Measurements from ENCODE around the gene NPPA. TPM values are rescaled to one million over a fixed set of nuclear protein-coding genes. Genes with fewer than 3 reads are reported as not detected.

NPPA gene
- total and polyA plus RNA-seq, 9 of the 15 experiments (the other 6 are each of a cell fraction or from before 2014, with no cell fraction given), result not detected

DNA sequence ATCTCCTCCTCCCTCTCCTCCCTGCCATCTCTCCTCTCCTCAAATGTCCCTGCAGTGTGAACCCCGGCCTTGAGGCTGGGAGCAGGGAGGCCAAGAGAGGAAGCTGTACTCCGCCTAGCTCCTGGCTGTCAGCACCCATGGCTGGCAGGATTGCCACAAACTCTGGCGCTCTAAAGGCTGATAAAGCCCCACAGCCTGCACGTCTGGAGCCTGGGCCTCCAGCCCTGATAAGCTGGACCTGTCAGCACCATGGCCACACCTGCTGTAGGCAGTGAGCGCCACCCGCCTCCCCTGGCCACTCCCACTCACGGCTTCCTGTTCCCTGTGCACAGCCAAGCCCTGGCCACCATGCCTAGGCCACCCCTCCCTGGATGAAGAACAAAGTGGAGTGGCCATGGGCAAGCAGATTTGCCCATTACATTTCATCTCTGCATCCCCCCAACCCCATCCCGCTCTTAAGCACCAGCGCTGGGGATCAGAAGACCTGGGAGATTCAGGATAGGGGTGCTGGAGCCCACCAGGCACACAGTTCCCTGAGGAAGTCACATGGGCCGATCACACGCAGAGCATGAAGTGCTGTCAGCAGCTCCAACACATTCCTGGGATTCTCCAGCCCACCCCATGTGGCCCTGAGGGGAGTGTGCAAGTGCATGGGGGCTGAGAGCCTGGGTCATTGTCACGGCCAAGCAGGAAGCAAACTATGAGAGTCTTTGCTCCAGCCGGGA is 35.4 kb upstream of the NPPA start (continued):
- TF ChIP-seq CSDE1 (IDR thresholded peaks at IDR 0.05), result no peak
- TF ChIP-seq TCFL5 (CRISPR knock-in tag; conservative IDR thresholded peaks at IDR 0.05), result no peak
- TF ChIP-seq CAMTA2 (CRISPR knock-in tag; conservative IDR thresholded peaks at IDR 0.05), result no peak
- TF ChIP-seq GTF2E2 (tag; IDR thresholded peaks at IDR 0.05), result no peak
- TF ChIP-seq, protein P1, sequence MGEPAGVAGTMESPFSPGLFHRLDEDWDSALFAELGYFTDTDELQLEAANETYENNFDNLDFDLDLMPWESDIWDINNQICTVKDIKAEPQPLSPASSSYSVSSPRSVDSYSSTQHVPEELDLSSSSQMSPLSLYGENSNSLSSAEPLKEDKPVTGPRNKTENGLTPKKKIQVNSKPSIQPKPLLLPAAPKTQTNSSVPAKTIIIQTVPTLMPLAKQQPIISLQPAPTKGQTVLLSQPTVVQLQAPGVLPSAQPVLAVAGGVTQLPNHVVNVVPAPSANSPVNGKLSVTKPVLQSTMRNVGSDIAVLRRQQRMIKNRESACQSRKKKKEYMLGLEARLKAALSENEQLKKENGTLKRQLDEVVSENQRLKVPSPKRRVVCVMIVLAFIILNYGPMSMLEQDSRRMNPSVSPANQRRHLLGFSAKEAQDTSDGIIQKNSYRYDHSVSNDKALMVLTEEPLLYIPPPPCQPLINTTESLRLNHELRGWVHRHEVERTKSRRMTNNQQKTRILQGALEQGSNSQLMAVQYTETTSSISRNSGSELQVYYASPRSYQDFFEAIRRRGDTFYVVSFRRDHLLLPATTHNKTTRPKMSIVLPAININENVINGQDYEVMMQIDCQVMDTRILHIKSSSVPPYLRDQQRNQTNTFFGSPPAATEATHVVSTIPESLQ (CRISPR knock-in tag; IDR thresholded peaks at IDR 0.05), result no peak
- TF ChIP-seq GABPA (tag; conservative IDR thresholded peaks at IDR 0.05; ENCODE audit: low read depth), result peak; percentile 69
- TF ChIP-seq SRF (CRISPR knock-in tag; IDR thresholded peaks at IDR 0.05), result peak; percentile 49 to 88; a peak in 1 of 4 replicates
- TF ChIP-seq, protein P2, sequence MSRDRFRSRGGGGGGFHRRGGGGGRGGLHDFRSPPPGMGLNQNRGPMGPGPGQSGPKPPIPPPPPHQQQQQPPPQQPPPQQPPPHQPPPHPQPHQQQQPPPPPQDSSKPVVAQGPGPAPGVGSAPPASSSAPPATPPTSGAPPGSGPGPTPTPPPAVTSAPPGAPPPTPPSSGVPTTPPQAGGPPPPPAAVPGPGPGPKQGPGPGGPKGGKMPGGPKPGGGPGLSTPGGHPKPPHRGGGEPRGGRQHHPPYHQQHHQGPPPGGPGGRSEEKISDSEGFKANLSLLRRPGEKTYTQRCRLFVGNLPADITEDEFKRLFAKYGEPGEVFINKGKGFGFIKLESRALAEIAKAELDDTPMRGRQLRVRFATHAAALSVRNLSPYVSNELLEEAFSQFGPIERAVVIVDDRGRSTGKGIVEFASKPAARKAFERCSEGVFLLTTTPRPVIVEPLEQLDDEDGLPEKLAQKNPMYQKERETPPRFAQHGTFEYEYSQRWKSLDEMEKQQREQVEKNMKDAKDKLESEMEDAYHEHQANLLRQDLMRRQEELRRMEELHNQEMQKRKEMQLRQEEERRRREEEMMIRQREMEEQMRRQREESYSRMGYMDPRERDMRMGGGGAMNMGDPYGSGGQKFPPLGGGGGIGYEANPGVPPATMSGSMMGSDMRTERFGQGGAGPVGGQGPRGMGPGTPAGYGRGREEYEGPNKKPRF (IDR thresholded peaks at IDR 0.05; ENCODE audit: low read depth, low read length), result no peak
- peak; percentile 95 for TF ChIP-seq PML (IDR thresholded peaks at IDR 0.05; ENCODE audit: low read length)
- no peak for TF ChIP-seq ZNF830 (CRISPR knock-in tag; IDR thresholded peaks at IDR 0.05)
- no peak for TF ChIP-seq DDX20 (tag; IDR thresholded peaks at IDR 0.05; ENCODE audit: low read depth)
- TF ChIP-seq NONO (IDR thresholded peaks at IDR 0.05; ENCODE audit: low read depth in 2 of 2, low read length in 1 of 2), result peak in 1 of 2 experiments; percentile 75; a peak in 1 of 4 replicates
- peak; percentile 60; the same call in 1 of the 2 replicates for TF ChIP-seq OTX1 (CRISPR knock-in tag; IDR thresholded peaks at IDR 0.05)
- TF ChIP-seq PCBP2 (IDR thresholded peaks at IDR 0.05; ENCODE audit: low read depth, low read length, poor library complexity, severe bottlenecking), result no peak
- 0 out of 4 replicates have a peak, but pooled peaks of 1 of the 2 experiments have one; percentile 4 for TF ChIP-seq FOXA3 (CRISPR knock-in tag; conservative IDR thresholded peaks at IDR 0.05 in 1 of 2, IDR thresholded peaks at IDR 0.05 in 1 of 2)
- TF ChIP-seq, protein P3, sequence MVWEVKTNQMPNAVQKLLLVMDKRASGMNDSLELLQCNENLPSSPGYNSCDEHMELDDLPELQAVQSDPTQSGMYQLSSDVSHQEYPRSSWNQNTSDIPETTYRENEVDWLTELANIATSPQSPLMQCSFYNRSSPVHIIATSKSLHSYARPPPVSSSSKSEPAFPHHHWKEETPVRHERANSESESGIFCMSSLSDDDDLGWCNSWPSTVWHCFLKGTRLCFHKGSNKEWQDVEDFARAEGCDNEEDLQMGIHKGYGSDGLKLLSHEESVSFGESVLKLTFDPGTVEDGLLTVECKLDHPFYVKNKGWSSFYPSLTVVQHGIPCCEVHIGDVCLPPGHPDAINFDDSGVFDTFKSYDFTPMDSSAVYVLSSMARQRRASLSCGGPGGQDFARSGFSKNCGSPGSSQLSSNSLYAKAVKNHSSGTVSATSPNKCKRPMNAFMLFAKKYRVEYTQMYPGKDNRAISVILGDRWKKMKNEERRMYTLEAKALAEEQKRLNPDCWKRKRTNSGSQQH (CRISPR knock-in tag; IDR thresholded peaks at IDR 0.05), result 0 out of 2 replicates have a peak, but pooled peaks have one; percentile 64
- no peak for TF ChIP-seq MAFK (IDR thresholded peaks at IDR 0.05; ENCODE audit: low read length)
- peak; percentile 5; the same call in 1 of the 2 replicates for TF ChIP-seq MECOM (CRISPR knock-in tag; IDR thresholded peaks at IDR 0.05)
- no peak for TF ChIP-seq CBX2 (IDR thresholded peaks at IDR 0.05; ENCODE audit: insufficient read depth, low read length, poor library complexity, severe bottlenecking)
- 0 out of 2 replicates have a peak, but pooled peaks have one; percentile 33 for TF ChIP-seq NR2C2 (CRISPR knock-in tag; IDR thresholded peaks at IDR 0.05)
- peak; percentile 77 for TF ChIP-seq NR2C2 (tag; IDR thresholded peaks at IDR 0.05)
- TF ChIP-seq POU5F1 (IDR thresholded peaks at IDR 0.05; ENCODE audit: borderline replicate concordance, low read depth, low read length, partially characterized antibody), result peak; percentile 14

All from K562 (cell line).